ENCODE data around the gene XRCC1. TPM values are rescaled to one million over a fixed set of nuclear protein-coding genes. Genes with fewer than 3 reads are reported as not detected.

Gene XRCC1
- total and polyA plus RNA-seq, 9 of the 15 experiments (the other 6 are each of a cell fraction or from before 2014, with no cell fraction given): 1.5 to 36.9 (median 24.9) TPM

- TF ChIP-seq ZNF146 (CRISPR knock-in tag; IDR thresholded peaks at IDR 0.05; ENCODE audit: unreplicated experiment): no peak
- no peak for TF ChIP-seq GATAD2A (IDR thresholded peaks at IDR 0.05)
- TF ChIP-seq E2F4 (CRISPR knock-in tag; IDR thresholded peaks at IDR 0.05; ENCODE audit: low read depth): no peak
- TF ChIP-seq NFRKB (IDR thresholded peaks at IDR 0.05; ENCODE audit: low read depth): no peak
- TF ChIP-seq MAFF (IDR thresholded peaks at IDR 0.05; ENCODE audit: low read length): no peak
- peak; percentile 51 to 70 for TF ChIP-seq RAD21 (CRISPR knock-in tag; conservative IDR thresholded peaks at IDR 0.05 in 1 of 2, IDR thresholded peaks at IDR 0.05 in 1 of 2)
- no peak for TF ChIP-seq E2F1 (CRISPR knock-in tag; IDR thresholded peaks at IDR 0.05)
- 0 out of 2 replicates have a peak, but pooled peaks have one; percentile 24 for TF ChIP-seq ARID2 (IDR thresholded peaks at IDR 0.05)
- TF ChIP-seq SMARCE1 (IDR thresholded peaks at IDR 0.05): no peak
- no peak for TF ChIP-seq RNF2 (IDR thresholded peaks at IDR 0.05)
- TF ChIP-seq KLF13 (tag; IDR thresholded peaks at IDR 0.05; ENCODE audit: borderline replicate concordance, low read depth): no peak
- TF ChIP-seq CTCF (IDR thresholded peaks at IDR 0.05 in 2 of 3, conservative IDR thresholded peaks at IDR 0.05 in 1 of 3; ENCODE audit: insufficient read depth in 2 of 3, low read depth in 1 of 3, low read length in 3 of 3): peak; percentile 85 to 88 (median 87)
- TF ChIP-seq RBM17 (IDR thresholded peaks at IDR 0.05; ENCODE audit: borderline replicate concordance, low read depth, low read length): no peak
- no peak for TF ChIP-seq NR2F6 (CRISPR knock-in tag; IDR thresholded peaks at IDR 0.05)
- TF ChIP-seq ARID3B (CRISPR knock-in tag; IDR thresholded peaks at IDR 0.05; ENCODE audit: borderline replicate concordance): no peak
- no peak for TF ChIP-seq IRF9 (tag; IDR thresholded peaks at IDR 0.05)
- TF ChIP-seq ZBTB11 (CRISPR knock-in tag; IDR thresholded peaks at IDR 0.05): no peak
Measured at GRCh38 chr19:43555185-43555770, 20.0 kb downstream of the XRCC1 start (continued).
